HCT116 (cell line): ENCODE results near the gene CLK3. TPM values are rescaled to one million over a fixed set of nuclear protein-coding genes. Genes with fewer than 3 reads are reported as not detected.

ENCODE experiments used
- ATAC-seq: fragments of 200-7000 bp; cut with Tn5 transposase; 2 replicates; pipeline ENCODE4 v1.9.1; 2020; ENCODE audit warnings: mild to moderate bottlenecking, moderate library complexity
- BruUV-seq: library from RNA; stranded (reverse); fragments of 400-500 nt; replicated peaks from 2 replicates; lab custom pipeline; 2021; lab: Mats Ljungman, UMichigan
- CTCF ChIA-PET: fragments of 300-600 bp; sonication (Branson Sonifier 250); formaldehyde crosslinking; loops from one replicate; lab custom pipeline; 2021; ENCODE audit warnings: antibody characterized with exemption; lab: Charles Lee
- POLR2A ChIA-PET: fragments of 300-600, 350-600 bp; sonication (Branson Sonifier 250); formaldehyde crosslinking; loops from one replicate; lab custom pipeline; 2021; ENCODE audit warnings: antibody characterized with exemption; lab: Charles Lee
- RAD21 ChIA-PET, 2 experiments: fragments of 300-600 bp; sonication (Branson Sonifier 250); formaldehyde crosslinking; loops; one replicate each; lab custom pipeline; 2023; ENCODE audit warnings: low total read pairs in 2 of 2; ENCODE audit not compliant: uncharacterized antibody in 2 of 2, unreplicated experiment in 2 of 2, low non-redundant PET in 1 of 2; lab: Charles Lee
- DNase-seq: peaks from one replicate; pipeline ENCODE4 v3.0.0-alpha.2; 2010; ENCODE audit warnings: low read depth, low spot score
- H2AFZ ChIP-seq: fragments of 200-600 bp; shearing (Covaris generic), sonication (generic); 2 replicates; pipeline ENCODE4 v1.6.1; 2017; ENCODE audit warnings: low read depth, mixed run types, mixed read lengths, antibody characterized with exemption, low read length; ENCODE audit not compliant: poor library complexity, severe bottlenecking
- H3K27ac ChIP-seq: 2 replicates; pipeline ENCODE4 v1.5.1; 2012; ENCODE audit warnings: low read depth, low read length
- H3K27me3 ChIP-seq: fragments of 200-600 bp; sonication (generic); 2 replicates; pipeline ENCODE4 v1.6.1; 2016; ENCODE audit warnings: mixed run types, low read length, mixed read lengths; ENCODE audit not compliant: insufficient read depth
- H3K36me3 ChIP-seq, 2 experiments: fragments of 200-500 bp in 1 of 2; fragments of 200-600 bp in 1 of 2; sonication (Bioruptor generic) in 1 of 2; sonication (generic) in 1 of 2; 2 replicates each; pipeline versions ENCODE4 v1.5.1 to v1.6.1; 2014 to 2016; ENCODE audit warnings: low read length in 2 of 2, inconsistent platforms in 1 of 2, mixed read lengths in 1 of 2, mixed run types in 1 of 2; ENCODE audit not compliant: insufficient read depth in 2 of 2, control insufficient read depth in 1 of 2
- H3K4me1 ChIP-seq, 2 experiments: fragments of 200-600 bp in 1 of 2; sonication (generic) in 1 of 2; 2 replicates each; pipeline versions ENCODE4 v1.5.1 to v1.6.1; 2012 to 2017; ENCODE audit warnings: low read length in 2 of 2, inconsistent platforms in 1 of 2, mild to moderate bottlenecking in 1 of 2, mixed read lengths in 1 of 2, mixed run types in 1 of 2, moderate library complexity in 1 of 2; ENCODE audit not compliant: insufficient read depth in 2 of 2, control insufficient read depth in 1 of 2
- H3K4me2 ChIP-seq: fragments of 200-600 bp; sonication (generic); 2 replicates; pipeline ENCODE4 v1.6.1; 2017; ENCODE audit warnings: mixed run types, low read length, mixed read lengths
- H3K4me3 ChIP-seq, 2 experiments: fragments of 200-600 bp in 1 of 2; sonication (generic) in 1 of 2; replicated peaks in 1 of 2; 2 replicates each; pipeline ENCODE4 v1.5.1; 2011 to 2016; ENCODE audit warnings: low read length in 2 of 2, control low read depth in 1 of 2, low read depth in 1 of 2, mild to moderate bottlenecking in 1 of 2, mixed read lengths in 1 of 2, mixed run types in 1 of 2
- H3K79me2 ChIP-seq: fragments of 200-600 bp; sonication (generic); 2 replicates; pipeline ENCODE4 v1.6.1; 2017; ENCODE audit warnings: mild to moderate bottlenecking, mixed run types, low read length, moderate library complexity, mixed read lengths; ENCODE audit not compliant: insufficient read depth
- H3K9ac ChIP-seq: fragments of 200-600 bp; sonication (generic); 2 replicates; pipeline ENCODE4 v1.6.1; 2016; ENCODE audit warnings: low read length, mixed read lengths
- H3K9me2 ChIP-seq: fragments of 200-600 bp; sonication (generic), shearing (Covaris generic); 2 replicates; pipeline ENCODE4 v1.6.1; 2017; ENCODE audit warnings: mixed run types, mild to moderate bottlenecking, moderate library complexity; ENCODE audit not compliant: insufficient read depth
- H3K9me3 ChIP-seq, 2 experiments: fragments of 200-500 bp in 1 of 2; fragments of 200-600 bp in 1 of 2; sonication (Bioruptor generic) in 1 of 2; sonication (generic) in 1 of 2; 2 replicates each; pipeline ENCODE4 v1.6.1; 2014 to 2017; ENCODE audit warnings: low read length in 2 of 2, mixed read lengths in 2 of 2, inconsistent platforms in 1 of 2, low read depth in 1 of 2, mild to moderate bottlenecking in 1 of 2, mixed run types in 1 of 2, moderate library complexity in 1 of 2; ENCODE audit not compliant: control insufficient read depth in 1 of 2, insufficient read depth in 1 of 2
- H4K20me1 ChIP-seq: fragments of 200-600 bp; sonication (generic), shearing (Covaris generic); 2 replicates; pipeline ENCODE4 v1.6.1; 2017; ENCODE audit warnings: mixed run types, mild to moderate bottlenecking, moderate library complexity; ENCODE audit not compliant: insufficient read depth
- CTCF ChIP-seq, 3 experiments: fragments of 200-600 bp in 1 of 3; sonication (generic) in 1 of 3; IDR thresholded peaks in 2 of 3; conservative IDR thresholded peaks in 1 of 3; 2 replicates each; pipeline ENCODE4 v1.5.1; 2012 to 2017; ENCODE audit warnings: low read depth in 2 of 3, low read length in 2 of 3, antibody characterized with exemption in 1 of 3, borderline replicate concordance in 1 of 3, control low read depth in 1 of 3, mild to moderate bottlenecking in 1 of 3, mixed read lengths in 1 of 3, mixed run types in 1 of 3, moderate library complexity in 1 of 3; ENCODE audit not compliant: insufficient read depth in 1 of 3
- ELF1 ChIP-seq: IDR thresholded peaks from 2 replicates; pipeline ENCODE4 v1.6.1; 2012; ENCODE audit warnings: low read depth, borderline replicate concordance
- JUND ChIP-seq: IDR thresholded peaks from 2 replicates; pipeline ENCODE4 v1.6.1; 2012
- POLR2A ChIP-seq: IDR thresholded peaks from 2 replicates; pipeline ENCODE4 v1.7.0; 2011; ENCODE audit warnings: borderline replicate concordance; ENCODE audit not compliant: insufficient read depth, insufficient read length; ENCODE audit errors: extremely low read depth
- POLR2AphosphoS5 ChIP-seq: IDR thresholded peaks from 2 replicates; pipeline ENCODE4 v1.6.1; 2011; ENCODE audit warnings: mild to moderate bottlenecking, low read depth, low read length, moderate library complexity
- RAD21 ChIP-seq: IDR thresholded peaks from 2 replicates; pipeline ENCODE4 v1.6.1; 2012; ENCODE audit warnings: low read depth, mild to moderate bottlenecking
- REST ChIP-seq: IDR thresholded peaks from 2 replicates; pipeline ENCODE4 v1.6.1; 2012; ENCODE audit warnings: low read depth
- YY1 ChIP-seq: IDR thresholded peaks from 2 replicates; pipeline ENCODE4 v1.6.1; 2011; ENCODE audit warnings: low read length, low read depth, moderate library complexity, mild to moderate bottlenecking; ENCODE audit not compliant: insufficient replicate concordance; ENCODE audit errors: extremely low read depth
- ZFX ChIP-seq: fragments of 450-650 bp; IDR thresholded peaks from 2 replicates; pipeline ENCODE4 v1.6.1; 2017
- intact Hi-C: fragments of 100-400 bp; cut with micrococcal nuclease; formaldehyde crosslinking; loops from 2 replicates; pipeline ENCODE4 v1.10.0; 2022
- total RNA-seq: library from RNA; stranded (reverse); gene quantifications from one replicate; pipeline ENCODE4 v1.2.1, GENCODE V29; 2021; ENCODE audit not compliant: unreplicated experiment

CLK3 gene
- total RNA-seq, 1 experiment from 2014 or later = 79.3 TPM

GRCh38 chr15:74622758-74623157, 7.1 kb downstream of the CLK3 start:
- Histone ChIP-seq H3K27ac (no peak overlapping the region), H3K4me2 (no peak overlapping the region), H4K20me1 (peaks cover 6% of the 10 kb centered on the region; the same call in 1 of the 2 replicates), H2AFZ (no peak overlapping the region), H3K4me1 (peaks cover 0 to 10% of the 10 kb centered on the region in 2 experiments; a peak in 1 of 4 replicates), H3K4me3 (no peak overlapping the region), H3K27me3 (no peaks in the 10 kb centered on the region), H3K79me2 (peaks cover 60% of the 10 kb centered on the region), H3K36me3 (peaks cover 53 to 83% of the 10 kb centered on the region in 2 experiments), H3K9me2 (no peaks in the 10 kb centered on the region), H3K9me3 (no peaks in the 10 kb centered on the region), H3K9ac (no peak overlapping the region)
- ChIA-PET CTCF (interaction anchor here (1.0 to 2.4 kb wide), 2 partner anchors 15 to 147 kb away, joined by 3 to 33 read pairs; no protein-coding TSS in a partner anchor), POLR2A (no interaction called here), RAD21 (no interaction called here)
- DNase-seq (no peak), ATAC-seq (no peak)
- no peak for TF ChIP-seq ZFX
- TF ChIP-seq POLR2A = no peak
- TF ChIP-seq CTCF (IDR thresholded peaks at IDR 0.05 in 2 of 3, conservative IDR thresholded peaks at IDR 0.05 in 1 of 3; ENCODE audit: borderline replicate concordance in 1 of 3, insufficient read depth in 1 of 3, low read depth in 2 of 3, low read length in 2 of 3) = no peak
- intact Hi-C loops = no loop called here
- BruUV-seq = no TSS peak

GRCh38 chr15:74624020-74624602, 8.5 kb downstream of the CLK3 start:
- Histone ChIP-seq H3K4me1 (peaks cover 0 to 10% of the 10 kb centered on the region in 2 experiments; a peak in 1 of 4 replicates), H3K4me2 (no peak overlapping the region), H3K9ac (no peak overlapping the region), H3K4me3 (no peak overlapping the region), H3K27me3 (no peaks in the 10 kb centered on the region), H2AFZ (no peak overlapping the region), H4K20me1 (peaks cover 6% of the 10 kb centered on the region; the same call in 1 of the 2 replicates), H3K79me2 (peaks cover 47% of the 10 kb centered on the region), H3K9me2 (no peaks in the 10 kb centered on the region), H3K36me3 (peaks cover 57 to 96% of the 10 kb centered on the region in 2 experiments), H3K27ac (no peak overlapping the region), H3K9me3 (no peaks in the 10 kb centered on the region)
- DNase-seq (no peak), ATAC-seq (no peak)
- BruUV-seq = no TSS peak
- POLR2A ChIA-PET = no interaction called here
- TF ChIP-seq YY1 (no peak), POLR2AphosphoS5 (no peak), POLR2A (no peak), REST (no peak), JUND (no peak), RAD21 (no peak), ELF1 (no peak)
- intact Hi-C loops = no loop called here
- RAD21 ChIA-PET = no interaction called here
- CTCF ChIA-PET = no interaction called here
